CD4-positive, alpha-beta memory T cell (primary cell): ENCODE measurements around the gene MUCL3. TPM values are rescaled to one million over a fixed set of nuclear protein-coding genes. Genes with fewer than 3 reads are reported as not detected.
"Not testable (repeated sequence)": the region's sequence is repeated elsewhere in the genome, so short reads cannot be mapped to it uniquely, and the experiment has no call there.

Experiments
- CTCF ChIA-PET: fragments of 350-600 bp; sonication (Branson Sonifier 250); formaldehyde crosslinking; loops from one replicate; lab custom pipeline; 2021; ENCODE audit warnings: inconsistent platforms; ENCODE audit not compliant: partially characterized antibody; lab: Charles Lee
- POLR2A ChIA-PET: fragments of 350-600 bp; sonication (Branson Sonifier 250); formaldehyde crosslinking; loops from one replicate; lab custom pipeline; 2021; ENCODE audit not compliant: partially characterized antibody; lab: Charles Lee
- DNase-seq, 5 donors: peaks; one replicate each; pipeline versions ENCODE4 v3.0.0 to v3.0.0-alpha.2; 2020 to 2022; ENCODE audit warnings: mixed read lengths in 1 of 5
- H3K27ac ChIP-seq: one replicate; pipeline ENCODE4 v1.7.0; 2013; ENCODE audit warnings: low read depth, low read length
- H3K27me3 ChIP-seq: 2 replicates; pipeline ENCODE4 v1.7.0; 2013; ENCODE audit warnings: mild to moderate bottlenecking, low read length, moderate library complexity; ENCODE audit not compliant: insufficient read depth
- H3K36me3 ChIP-seq: 2 replicates; pipeline ENCODE4 v1.7.0; 2013; ENCODE audit warnings: mild to moderate bottlenecking, low read length, moderate library complexity; ENCODE audit not compliant: insufficient read depth
- H3K4me1 ChIP-seq: 2 replicates; pipeline ENCODE4 v1.7.0; 2013; ENCODE audit warnings: mild to moderate bottlenecking, low read length, moderate library complexity; ENCODE audit not compliant: insufficient read depth
- H3K4me3 ChIP-seq, 2 donors: one replicate each; pipeline ENCODE4 v1.7.0; 2013; ENCODE audit warnings: low read length in 2 of 2, mild to moderate bottlenecking in 1 of 2
- H3K9me3 ChIP-seq, 2 donors: one replicate each; pipeline ENCODE4 v1.7.0; 2013; ENCODE audit warnings: low read length in 2 of 2, control low read depth in 1 of 2; ENCODE audit not compliant: control insufficient read depth in 1 of 2
- H3K27ac Mint-ChIP-seq, 7 donors: one replicate each; pipeline ENCODE4 v1.8.0; 2020 to 2021; ENCODE audit warnings: mixed read lengths in 7 of 7, mild to moderate bottlenecking in 6 of 7, inconsistent platforms in 3 of 7, moderate library complexity in 3 of 7
- H3K27me3 Mint-ChIP-seq, 2 donors: one replicate each; pipeline ENCODE4 v1.8.0; 2020 to 2021; ENCODE audit warnings: mixed read lengths in 2 of 2
- H3K36me3 Mint-ChIP-seq, 2 donors: one replicate each; pipeline ENCODE4 v1.8.0; 2020 to 2021; ENCODE audit warnings: mixed read lengths in 2 of 2, inconsistent platforms in 1 of 2, mild to moderate bottlenecking in 1 of 2
- H3K4me1 Mint-ChIP-seq, 4 donors: one replicate each; pipeline ENCODE4 v1.8.0; 2020 to 2021; ENCODE audit warnings: mixed read lengths in 4 of 4, mild to moderate bottlenecking in 1 of 4
- H3K4me3 Mint-ChIP-seq, 8 donors: one replicate each; pipeline ENCODE4 v1.8.0; 2020 to 2021; ENCODE audit warnings: mixed read lengths in 8 of 8, mild to moderate bottlenecking in 7 of 8, moderate library complexity in 6 of 8, inconsistent platforms in 3 of 8
- H3K9me3 Mint-ChIP-seq, 8 donors: one replicate each; pipeline ENCODE4 v1.8.0; 2020 to 2021; ENCODE audit warnings: mixed read lengths in 8 of 8, mild to moderate bottlenecking in 5 of 8, inconsistent platforms in 3 of 8, moderate library complexity in 1 of 8
- intact Hi-C: fragments of 100-400 bp; cut with micrococcal nuclease; formaldehyde crosslinking; loops from one replicate; pipeline ENCODE4 v1.15.1; 2023
- polyA plus RNA-seq, 2 donors: library from polyadenylated mRNA; unstranded; fragments of 300-500 nt; fragmentation: Illumina TruSeq; gene quantifications; one replicate each; pipeline ENCODE4 v1.2.3, GENCODE V29; 2021
- total RNA-seq, 2 experiments: library from RNA; stranded (reverse); gene quantifications; one replicate each; pipeline ENCODE4 v1.2.3, GENCODE V29; 2021

Gene MUCL3
- total and polyA plus RNA-seq, 4 experiments from 2014 or later: not detected

GRCh38 chr6:30927080-30927479 is 13.7 kb upstream of the MUCL3 start:
- peaks cover 0 to 13% (median 4%) of the 10 kb centered on the region in 8 donors for H3K9me3 Mint-ChIP-seq
- H3K4me3 ChIP-seq, H3K27me3 ChIP-seq, POLR2A ChIA-PET, H3K4me1 ChIP-seq, H3K9me3 ChIP-seq, H3K4me1 Mint-ChIP-seq, DNase-seq, H3K27ac ChIP-seq, intact Hi-C loops, H3K4me3 Mint-ChIP-seq, H3K27me3 Mint-ChIP-seq, H3K27ac Mint-ChIP-seq: not testable (repeated sequence)
- CTCF ChIA-PET: interaction anchor here (1.3 kb wide), 1 partner anchor 160 kb away, joined by 4 read pairs; no protein-coding TSS in a partner anchor
- H3K36me3 ChIP-seq: peaks cover 11% of the 10 kb centered on the region
- H3K36me3 Mint-ChIP-seq: peaks cover 35% of the 10 kb centered on the region in 2 donors

- no peaks in the 10 kb centered on the region for H3K36me3 ChIP-seq
- H3K27me3 Mint-ChIP-seq: no peaks in the 10 kb centered on the region
- ChIA-PET CTCF (no interaction called here), POLR2A (no interaction called here)
- no peaks in the 10 kb centered on the region for H3K9me3 ChIP-seq
- H3K36me3 Mint-ChIP-seq: peaks cover 19 to 30% of the 10 kb centered on the region in 2 donors
- intact Hi-C loops: no loop called here
- no peaks in the 10 kb centered on the region for H3K4me1 Mint-ChIP-seq
- no peaks in the 10 kb centered on the region for H3K27me3 ChIP-seq
- no peak overlapping the region for H3K27ac ChIP-seq
- H3K4me3 ChIP-seq: no peak overlapping the region
- no peak for DNase-seq
- no peak overlapping the region for H3K4me3 Mint-ChIP-seq
- no peak overlapping the region for H3K27ac Mint-ChIP-seq
- peaks cover 0 to 13% (median 4%) of the 10 kb centered on the region in 8 donors for H3K9me3 Mint-ChIP-seq
- H3K4me1 ChIP-seq: no peaks in the 10 kb centered on the region
Measured at GRCh38 chr6:30928677-30929076, 12.1 kb upstream of the MUCL3 start.

GRCh38 chr6:30930506-30930905 is 10.3 kb upstream of the MUCL3 start:
- H3K36me3 ChIP-seq: no peaks in the 10 kb centered on the region

GRCh38 chr6:30931272-30931671 is 9.5 kb upstream of the MUCL3 start:
- Mint-ChIP-seq H3K4me3 (no peak overlapping the region), H3K27me3 (no peaks in the 10 kb centered on the region), H3K36me3 (peaks cover 8 to 25% of the 10 kb centered on the region in 2 donors), H3K27ac (peak overlapping the region in 2 of 7 donors; percentile 2 to 4), H3K9me3 (peaks cover 0 to 13% (median 4%) of the 10 kb centered on the region in 8 donors), H3K4me1 (peaks cover 0 to 4% (median 1%) of the 10 kb centered on the region in 4 donors)
- Histone ChIP-seq H3K36me3 (no peaks in the 10 kb centered on the region), H3K4me1 (no peaks in the 10 kb centered on the region), H3K27me3 (no peaks in the 10 kb centered on the region), H3K4me3 (no peak overlapping the region), H3K9me3 (no peaks in the 10 kb centered on the region), H3K27ac (no peak overlapping the region)
- ChIA-PET CTCF (no interaction called here), POLR2A (no interaction called here)
- no peak for DNase-seq
- intact Hi-C loops: no loop called here

More at GRCh38 chr6:30930506-30930905, 10.3 kb upstream of the MUCL3 start:
- Mint-ChIP-seq H3K9me3 (peaks cover 0 to 13% (median 4%) of the 10 kb centered on the region in 8 donors), H3K4me1 (peaks cover 0 to 3% (median 1%) of the 10 kb centered on the region in 4 donors), H3K27me3 (no peaks in the 10 kb centered on the region), H3K27ac (no peak overlapping the region), H3K4me3 (no peak overlapping the region), H3K36me3 (peaks cover 10 to 27% of the 10 kb centered on the region in 2 donors)
- H3K27ac ChIP-seq: no peak overlapping the region
- no peak overlapping the region for H3K4me3 ChIP-seq
- H3K27me3 ChIP-seq: no peaks in the 10 kb centered on the region
- intact Hi-C loops: no loop called here
- POLR2A ChIA-PET: no interaction called here
- DNase-seq: no peak
- no peaks in the 10 kb centered on the region for H3K9me3 ChIP-seq
- H3K4me1 ChIP-seq: no peaks in the 10 kb centered on the region
- CTCF ChIA-PET: interaction anchor here (0.9 to 1.2 kb wide), 2 partner anchors 10 to 149 kb away, joined by 3 to 4 read pairs; no protein-coding TSS in a partner anchor

GRCh38 chr6:30931969-30932645 is 8.7 kb upstream of the MUCL3 start, which contains the start of gene SFTA2:
TSS of gene SFTA2 (minus strand) at chr6:30932170. CDS start at chr6:30932096, 74 bp downstream.
- no peak within 1 kb of the TSS for H3K4me3 Mint-ChIP-seq
- H3K27ac ChIP-seq: no peak within 1 kb of the TSS
- H3K4me3 ChIP-seq: no peak within 1 kb of the TSS
- H3K27me3 Mint-ChIP-seq: no peaks in the 10 kb centered on the region
- ChIA-PET POLR2A (no interaction called here), CTCF (no interaction called here)
- DNase-seq: no peak
- peaks cover 0 to 13% (median 4%) of the 10 kb centered on the region in 8 donors for H3K9me3 Mint-ChIP-seq
- peaks cover 0 to 4% (median 1%) of the 10 kb centered on the region in 4 donors for H3K4me1 Mint-ChIP-seq
- H3K27ac Mint-ChIP-seq: peak within 1 kb of the TSS in 3 of 7 donors; percentile 2 to 84 (median 4)
- intact Hi-C loops: no loop called here
- H3K36me3 ChIP-seq: no peaks in the 10 kb centered on the region
- no peaks in the 10 kb centered on the region for H3K9me3 ChIP-seq
- no peaks in the 10 kb centered on the region for H3K4me1 ChIP-seq
- no peaks in the 10 kb centered on the region for H3K27me3 ChIP-seq
- peaks cover 3 to 16% of the 10 kb centered on the region in 2 donors for H3K36me3 Mint-ChIP-seq

GRCh38 chr6:30932665-30933365 is 8.0 kb upstream of the MUCL3 start:
- Mint-ChIP-seq H3K27me3 (peaks cover 0 to 3% of the 10 kb centered on the region in 2 donors), H3K9me3 (peaks cover 0 to 13% (median 4%) of the 10 kb centered on the region in 8 donors), H3K36me3 (peaks cover 0 to 12% of the 10 kb centered on the region in 2 donors), H3K4me1 (peaks cover 0 to 4% (median 1%) of the 10 kb centered on the region in 4 donors), H3K4me3 (no peak overlapping the region), H3K27ac (peak overlapping the region in 1 of 7 donors; percentile 84)
- Histone ChIP-seq H3K27me3 (no peaks in the 10 kb centered on the region), H3K27ac (no peak overlapping the region), H3K4me1 (no peaks in the 10 kb centered on the region), H3K4me3 (no peak overlapping the region), H3K9me3 (no peaks in the 10 kb centered on the region), H3K36me3 (no peaks in the 10 kb centered on the region)
- no peak for DNase-seq
- CTCF ChIA-PET: no interaction called here
- POLR2A ChIA-PET: no interaction called here
- intact Hi-C loops: no loop called here

GRCh38 chr6:30935018-30935417 is 5.8 kb upstream of the MUCL3 start:
- Mint-ChIP-seq H3K9me3 (no peaks in the 10 kb centered on the region), H3K36me3 (no peaks in the 10 kb centered on the region), H3K4me3 (no peak overlapping the region), H3K27ac (peak overlapping the region in 2 of 7 donors; percentile 2 to 85), H3K27me3 (peaks cover 5 to 11% of the 10 kb centered on the region in 2 donors), H3K4me1 (peaks cover 0 to 4% (median 1%) of the 10 kb centered on the region in 4 donors)
- no peaks in the 10 kb centered on the region for H3K9me3 ChIP-seq
- no peak overlapping the region for H3K27ac ChIP-seq
- no peak overlapping the region for H3K4me3 ChIP-seq
- POLR2A ChIA-PET: no interaction called here
- H3K4me1 ChIP-seq: no peaks in the 10 kb centered on the region
- CTCF ChIA-PET: no interaction called here
- H3K36me3 ChIP-seq: no peaks in the 10 kb centered on the region
- no peak for DNase-seq
- no peaks in the 10 kb centered on the region for H3K27me3 ChIP-seq
- intact Hi-C loops: no loop called here
